ENCODE data around the gene FPGS.

- TF ChIP-seq GATA2 (IDR thresholded peaks at IDR 0.05; ENCODE audit: low read depth, low read length): no peak
- TF ChIP-seq GATA3 (IDR thresholded peaks at IDR 0.05; ENCODE audit: low read depth, low read length): no peak
Observed at GRCh38 chr9:127856729-127857116, 54.0 kb downstream of the FPGS start.

Measured in SH-SY5Y (cell line).